ENCODE results near the gene DNAJC5. TPM values are rescaled to one million over a fixed set of nuclear protein-coding genes. Genes with fewer than 3 reads are reported as not detected.
A peak's percentile ranks its signal among the peaks of the same experiment; 100 is the strongest.

DNAJC5 gene
- total RNA-seq, 2 experiments from 2014 or later, result 21.4 to 22.5 TPM

GRCh38 chr20:63952769-63953168 is 57.8 kb downstream of the DNAJC5 start:
- ATAC-seq (ENCODE audit: poor library complexity), result no peak
- no peaks in the 10 kb centered on the region for H3K9me3 ChIP-seq (ENCODE audit: control insufficient read depth in 1 of 2, insufficient read depth in 1 of 2, low read length in 2 of 2)
- TF ChIP-seq, protein P1, sequence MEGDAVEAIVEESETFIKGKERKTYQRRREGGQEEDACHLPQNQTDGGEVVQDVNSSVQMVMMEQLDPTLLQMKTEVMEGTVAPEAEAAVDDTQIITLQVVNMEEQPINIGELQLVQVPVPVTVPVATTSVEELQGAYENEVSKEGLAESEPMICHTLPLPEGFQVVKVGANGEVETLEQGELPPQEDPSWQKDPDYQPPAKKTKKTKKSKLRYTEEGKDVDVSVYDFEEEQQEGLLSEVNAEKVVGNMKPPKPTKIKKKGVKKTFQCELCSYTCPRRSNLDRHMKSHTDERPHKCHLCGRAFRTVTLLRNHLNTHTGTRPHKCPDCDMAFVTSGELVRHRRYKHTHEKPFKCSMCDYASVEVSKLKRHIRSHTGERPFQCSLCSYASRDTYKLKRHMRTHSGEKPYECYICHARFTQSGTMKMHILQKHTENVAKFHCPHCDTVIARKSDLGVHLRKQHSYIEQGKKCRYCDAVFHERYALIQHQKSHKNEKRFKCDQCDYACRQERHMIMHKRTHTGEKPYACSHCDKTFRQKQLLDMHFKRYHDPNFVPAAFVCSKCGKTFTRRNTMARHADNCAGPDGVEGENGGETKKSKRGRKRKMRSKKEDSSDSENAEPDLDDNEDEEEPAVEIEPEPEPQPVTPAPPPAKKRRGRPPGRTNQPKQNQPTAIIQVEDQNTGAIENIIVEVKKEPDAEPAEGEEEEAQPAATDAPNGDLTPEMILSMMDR (IDR thresholded peaks at IDR 0.05), result no peak
- intact Hi-C loops (cut with DNase I, micrococcal nuclease), result no loop called here
- H3K4me3 ChIP-seq (ENCODE audit: low read length), result no peak overlapping the region
- H3K9me3 Mint-ChIP-seq, result no peaks in the 10 kb centered on the region
- H3K4me3 Mint-ChIP-seq, result peak overlapping the region; percentile 78
- POLR2A ChIA-PET, result no interaction called here
- peak overlapping the region; percentile 64 for H3K27ac Mint-ChIP-seq
- peaks cover 57% of the 10 kb centered on the region for H3K4me1 Mint-ChIP-seq (ENCODE audit: low read depth)
- peaks cover 7% of the 10 kb centered on the region for H3K36me3 Mint-ChIP-seq (ENCODE audit: low read depth)
- CTCF ChIA-PET, result no interaction called here
- no peaks in the 10 kb centered on the region for H3K36me3 ChIP-seq (ENCODE audit: insufficient read depth, low read length)
- H3K27me3 Mint-ChIP-seq, result no peaks in the 10 kb centered on the region
- peaks cover 80% of the 10 kb centered on the region for H3K4me1 ChIP-seq (ENCODE audit: insufficient read depth, low read length)
- no peak overlapping the region for H3K27ac ChIP-seq (ENCODE audit: low read depth in 1 of 2, low read length in 2 of 2)
- H3K27me3 ChIP-seq (ENCODE audit: control insufficient read depth in 1 of 2, insufficient read depth in 2 of 2, low read length in 2 of 2), result no peaks in the 10 kb centered on the region
- no peak for DNase-seq

DNA sequence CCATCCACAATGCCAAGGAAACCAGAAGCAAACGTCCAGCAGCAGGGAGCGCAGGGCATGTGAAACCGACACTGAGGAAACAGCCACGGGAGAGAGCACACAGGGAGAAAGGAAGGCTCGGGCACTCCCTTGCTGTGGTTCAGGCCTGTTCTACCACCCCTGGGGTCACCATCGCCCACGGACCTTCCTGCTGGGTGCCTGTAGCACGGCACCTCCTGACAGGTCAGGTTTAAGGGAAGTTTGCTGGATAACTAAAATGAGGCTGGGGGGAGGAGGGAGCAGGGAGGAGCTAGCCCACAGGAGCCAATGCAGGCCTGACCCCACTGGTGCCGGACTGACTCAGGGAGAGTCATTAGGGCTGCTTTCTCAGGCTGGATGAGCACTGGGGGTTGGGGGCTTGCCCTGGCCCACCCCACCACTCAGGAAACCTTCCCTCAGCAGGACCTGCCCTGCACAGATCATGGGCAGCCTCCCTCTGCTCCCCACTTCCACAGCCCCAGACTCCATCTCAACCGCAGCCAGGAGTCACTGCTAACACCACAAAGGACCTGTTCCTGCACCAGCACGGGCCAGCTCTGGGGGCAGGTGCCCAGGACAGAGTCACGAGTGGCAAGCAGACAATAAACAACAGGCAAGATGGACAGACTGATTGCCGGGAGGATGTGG is 59.0 kb downstream of the DNAJC5 start:
- no peak for DNase-seq
- H3K27ac Mint-ChIP-seq, result peak overlapping the region; percentile 76
- Histone ChIP-seq H3K36me3 (ENCODE audit: insufficient read depth, low read length) (no peaks in the 10 kb centered on the region), H3K4me3 (ENCODE audit: low read length) (no peak overlapping the region), H3K27me3 (ENCODE audit: control insufficient read depth in 1 of 2, insufficient read depth in 2 of 2, low read length in 2 of 2) (no peaks in the 10 kb centered on the region), H3K27ac (ENCODE audit: low read depth in 1 of 2, low read length in 2 of 2) (no peak overlapping the region), H3K9me3 (ENCODE audit: control insufficient read depth in 1 of 2, insufficient read depth in 1 of 2, low read length in 2 of 2) (no peaks in the 10 kb centered on the region), H3K4me1 (ENCODE audit: insufficient read depth, low read length) (peaks cover 73% of the 10 kb centered on the region)
- CTCF ChIA-PET, result no interaction called here
- no peaks in the 10 kb centered on the region for H3K9me3 Mint-ChIP-seq
- H3K27me3 Mint-ChIP-seq, result no peaks in the 10 kb centered on the region
- intact Hi-C loops (cut with DNase I, micrococcal nuclease), result no loop called here
- H3K4me1 Mint-ChIP-seq (ENCODE audit: low read depth), result peaks cover 49% of the 10 kb centered on the region
- POLR2A ChIA-PET, result interaction anchor here (1.2 kb wide), 1 partner anchor 11 kb away, joined by 3 read pairs; no protein-coding TSS in a partner anchor
- TF ChIP-seq, protein P1 (IDR thresholded peaks at IDR 0.05), result no peak
- ATAC-seq (ENCODE audit: poor library complexity), result no peak
- peak overlapping the region; percentile 85 for H3K4me3 Mint-ChIP-seq
- H3K36me3 Mint-ChIP-seq (ENCODE audit: low read depth), result peaks cover 5% of the 10 kb centered on the region

DNA sequence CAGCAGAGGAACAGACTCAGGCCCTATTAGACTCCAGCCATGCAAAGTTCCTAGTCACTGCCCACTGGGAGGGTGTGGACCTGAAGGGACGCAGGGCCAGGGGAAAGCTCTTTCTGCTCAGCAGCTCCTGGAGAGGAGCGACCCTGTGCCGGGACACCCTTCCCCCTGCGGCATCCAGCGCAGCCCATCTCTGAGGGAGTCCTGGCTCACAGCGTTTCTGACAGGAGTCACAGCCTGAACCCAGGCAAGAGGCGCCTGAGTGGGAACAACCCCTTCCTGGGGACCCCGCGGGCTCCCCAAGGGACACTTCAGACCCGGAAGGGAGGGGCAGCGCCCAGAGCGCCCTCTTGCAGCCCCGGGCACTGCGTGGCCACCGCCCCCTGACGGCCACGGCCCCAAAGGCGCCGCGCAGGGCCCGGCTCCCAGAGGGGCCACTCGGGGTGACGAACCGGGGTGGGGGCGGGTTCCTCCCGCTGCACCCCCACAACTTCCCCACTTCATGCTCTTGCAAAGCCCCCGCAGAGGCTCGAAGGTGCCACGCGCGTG is 60.4 kb downstream of the DNAJC5 start:
- peaks cover 59% of the 10 kb centered on the region for H3K4me1 ChIP-seq (ENCODE audit: insufficient read depth, low read length)
- Mint-ChIP-seq H3K36me3 (ENCODE audit: low read depth) (peaks cover 8% of the 10 kb centered on the region), H3K27ac (peak overlapping the region; percentile 76), H3K4me3 (peak overlapping the region; percentile 85), H3K27me3 (no peaks in the 10 kb centered on the region), H3K9me3 (no peaks in the 10 kb centered on the region), H3K4me1 (ENCODE audit: low read depth) (peaks cover 37% of the 10 kb centered on the region)
- ATAC-seq (ENCODE audit: poor library complexity) (peak; percentile 3), DNase-seq (peak in 6 of 14 experiments; percentile 29 to 65 (median 48))
- H3K9me3 ChIP-seq (ENCODE audit: control insufficient read depth in 1 of 2, insufficient read depth in 1 of 2, low read length in 2 of 2), result no peaks in the 10 kb centered on the region
- intact Hi-C loops (cut with DNase I, micrococcal nuclease), result loop anchor here in 1 of 2 experiments (5.0 kb wide), 1 partner anchor 248 kb away; the partner anchor contains the start of genes ARFRP1 and ZGPAT
- ChIA-PET CTCF (interaction anchor here (3.0 kb wide), 1 partner anchor 83 kb away, joined by 8 read pairs; no protein-coding TSS in a partner anchor), POLR2A (interaction anchor here (1.2 to 3.3 kb wide), 2 partner anchors 12 to 25 kb away, joined by 3 to 27 read pairs; partner anchors contain the start of genes PRPF6 and SAMD10)
- H3K27me3 ChIP-seq (ENCODE audit: control insufficient read depth in 1 of 2, insufficient read depth in 2 of 2, low read length in 2 of 2), result no peaks in the 10 kb centered on the region
- peak overlapping the region; percentile 77 for H3K4me3 ChIP-seq (ENCODE audit: low read length)
- peak overlapping the region in 1 of 2 donors; percentile 69 for H3K27ac ChIP-seq (ENCODE audit: low read depth in 1 of 2, low read length in 2 of 2)
- H3K36me3 ChIP-seq (ENCODE audit: insufficient read depth, low read length), result peaks cover 10% of the 10 kb centered on the region
- TF ChIP-seq, protein P1 (IDR thresholded peaks at IDR 0.05), result no peak
